ENCODE data around the gene TSPAN14. TPM values are rescaled to one million over a fixed set of nuclear protein-coding genes. Genes with fewer than 3 reads are reported as not detected.
A peak's percentile ranks its signal among the peaks of the same experiment; 100 is the strongest.

Gene TSPAN14
- total RNA-seq (2022) (46.9 and 53.7 TPM in 2 replicates), Bru-seq, nascent RNA (percentile 72 among the genes with signal in this experiment), BruChase-seq, experiment 1, labeled RNA remaining after a 6-hour chase (percentile 87 among the genes with signal in this experiment), BruChase-seq, experiment 2, labeled RNA remaining after a 2-hour chase (percentile 76 among the genes with signal in this experiment)
- long read RNA-seq, full-length matches to known transcripts, result 31 of 84 reads
- long read RNA-seq, partial matches to known transcripts, result 6 of 84 reads
- long read RNA-seq, other reads (novel, unspliced or antisense), result 47 of 84 reads

- peaks cover 6% of the 10 kb centered on the region for H3K36me3 Mint-ChIP-seq (ENCODE audit: insufficient read depth, unreplicated experiment)
- no peaks in the 10 kb centered on the region for H3K9me3 Mint-ChIP-seq (ENCODE audit: unreplicated experiment)
- H3K4me1 Mint-ChIP-seq (ENCODE audit: insufficient read depth, unreplicated experiment), result peaks cover 21% of the 10 kb centered on the region
- DNase-seq (ENCODE audit: unreplicated experiment), result peak; percentile 71
- no TSS peak for BruUV-seq (replicated peaks)
- H3K4me3 Mint-ChIP-seq (ENCODE audit: unreplicated experiment), result peak within 1 kb of the TSS; percentile 79
- no peaks in the 10 kb centered on the region for H3K27me3 Mint-ChIP-seq (ENCODE audit: insufficient read depth, unreplicated experiment)
- TF ChIP-seq CTCF (IDR thresholded peaks at IDR 0.05; ENCODE audit: unreplicated experiment), result no peak
- ChIA-PET POLR2A (interaction anchor here (0.6 to 12.8 kb wide), 12 partner anchors 9 to 72 kb away, joined by 3 to 225 read pairs (median 4); no protein-coding TSS in a partner anchor), CTCF (interaction anchor here (0.6 to 33.7 kb wide), 3 partner anchors 13 to 209 kb away, joined by 3 to 923 read pairs (median 3); no protein-coding TSS in a partner anchor)
- intact Hi-C loops (cut with micrococcal nuclease), result loop anchor here (1.0 to 2.0 kb wide), 2 partner anchors 19 to 51 kb away; no protein-coding TSS in a partner anchor
- H3K27ac Mint-ChIP-seq (ENCODE audit: low read depth, unreplicated experiment), result peak within 1 kb of the TSS; percentile 32
These were observed at the start of gene TSPAN14 for GRCh38 chr10:80453842-80454512. Gene TSPAN14, plus strand, starts transcription at chr10:80454310. Its CDS starts 34,924 bp downstream, at chr10:80489234.

DNA sequence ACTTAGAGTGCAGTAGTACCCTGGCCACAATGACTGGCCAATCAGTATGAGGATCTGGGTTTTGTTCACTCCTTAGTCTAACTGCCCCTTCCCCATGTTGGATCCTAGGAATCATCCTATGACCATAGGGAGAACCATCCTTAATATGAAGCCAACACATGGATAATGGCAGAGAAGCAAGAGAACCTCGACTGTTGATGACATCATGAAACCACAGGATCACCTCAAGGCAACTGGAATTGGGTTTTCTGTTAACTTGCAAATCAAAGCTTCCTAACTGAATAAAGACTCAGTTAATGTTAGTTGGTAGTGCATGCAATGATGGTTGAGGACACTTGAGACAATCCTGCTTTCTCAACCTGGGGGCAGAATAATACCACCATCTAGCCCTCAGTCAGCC is 49.1 kb upstream of the TSPAN14 start:
- BruUV-seq (replicated peaks), result no TSS peak
- no peak overlapping the region for H3K27ac Mint-ChIP-seq (ENCODE audit: low read depth, unreplicated experiment)
- no peaks in the 10 kb centered on the region for H3K36me3 Mint-ChIP-seq (ENCODE audit: insufficient read depth, unreplicated experiment)
- no peak for TF ChIP-seq CTCF (IDR thresholded peaks at IDR 0.05; ENCODE audit: unreplicated experiment)
- DNase-seq (ENCODE audit: unreplicated experiment), result no peak
- intact Hi-C loops (cut with micrococcal nuclease), result no loop called here
- no peaks in the 10 kb centered on the region for H3K9me3 Mint-ChIP-seq (ENCODE audit: unreplicated experiment)
- H3K27me3 Mint-ChIP-seq (ENCODE audit: insufficient read depth, unreplicated experiment), result no peaks in the 10 kb centered on the region
- CTCF ChIA-PET, result interaction anchor here (2.0 kb wide), 1 partner anchor 39 kb away, joined by 12 read pairs; no protein-coding TSS in a partner anchor
- no peak overlapping the region for H3K4me3 Mint-ChIP-seq (ENCODE audit: unreplicated experiment)
- POLR2A ChIA-PET, result no interaction called here
- H3K4me1 Mint-ChIP-seq (ENCODE audit: insufficient read depth, unreplicated experiment), result peaks cover 9% of the 10 kb centered on the region

- intact Hi-C loops (cut with micrococcal nuclease), result no loop called here
- Mint-ChIP-seq H3K4me3 (ENCODE audit: unreplicated experiment) (no peak overlapping the region), H3K36me3 (ENCODE audit: insufficient read depth, unreplicated experiment) (no peaks in the 10 kb centered on the region), H3K9me3 (ENCODE audit: unreplicated experiment) (no peaks in the 10 kb centered on the region), H3K4me1 (ENCODE audit: insufficient read depth, unreplicated experiment) (peaks cover 15% of the 10 kb centered on the region), H3K27ac (ENCODE audit: low read depth, unreplicated experiment) (no peak overlapping the region), H3K27me3 (ENCODE audit: insufficient read depth, unreplicated experiment) (no peaks in the 10 kb centered on the region)
- no peak for TF ChIP-seq CTCF (IDR thresholded peaks at IDR 0.05; ENCODE audit: unreplicated experiment)
- POLR2A ChIA-PET, result no interaction called here
- CTCF ChIA-PET, result interaction anchor here (0.6 to 2.0 kb wide), 5 partner anchors 23 to 354 kb away, joined by 3 to 12 read pairs (median 4); no protein-coding TSS in a partner anchor
- BruUV-seq (replicated peaks), result no TSS peak
- DNase-seq (ENCODE audit: unreplicated experiment), result no peak
These were observed 48.5 kb upstream of the TSPAN14 start for GRCh38 chr10:80405626-80406025.

- peaks cover 15% of the 10 kb centered on the region for H3K4me1 Mint-ChIP-seq (ENCODE audit: insufficient read depth, unreplicated experiment)
- no peak overlapping the region for H3K4me3 Mint-ChIP-seq (ENCODE audit: unreplicated experiment)
- TF ChIP-seq CTCF (IDR thresholded peaks at IDR 0.05; ENCODE audit: unreplicated experiment), result no peak
- no peaks in the 10 kb centered on the region for H3K9me3 Mint-ChIP-seq (ENCODE audit: unreplicated experiment)
- CTCF ChIA-PET, result interaction anchor here (0.6 to 2.0 kb wide), 5 partner anchors 24 to 355 kb away, joined by 3 to 12 read pairs (median 4); no protein-coding TSS in a partner anchor
- POLR2A ChIA-PET, result no interaction called here
- no peak for DNase-seq (ENCODE audit: unreplicated experiment)
- H3K27ac Mint-ChIP-seq (ENCODE audit: low read depth, unreplicated experiment), result no peak overlapping the region
- intact Hi-C loops (cut with micrococcal nuclease), result no loop called here
- no TSS peak for BruUV-seq (replicated peaks)
- no peaks in the 10 kb centered on the region for H3K27me3 Mint-ChIP-seq (ENCODE audit: insufficient read depth, unreplicated experiment)
- H3K36me3 Mint-ChIP-seq (ENCODE audit: insufficient read depth, unreplicated experiment), result no peaks in the 10 kb centered on the region
These were observed 47.9 kb upstream of the TSPAN14 start for GRCh38 chr10:80406204-80406603.
